Adrenal gland (tissue), 5 donors: ENCODE measurements around the gene HERC6.

ENCODE experiments used
- CTCF ChIP-seq, 6 experiments: fragments of 450-650 bp in 4 of 6; fragments of 200-600 bp in 2 of 6; sonication (generic) in 1 of 6; IDR thresholded peaks; 1 replicate in 5 of 6; 2 replicates in 1 of 6; pipeline versions ENCODE4 v1.5.1 to v1.8.0; 2016 to 2021; ENCODE audit warnings: antibody characterized with exemption in 6 of 6, mild to moderate bottlenecking in 2 of 6, moderate library complexity in 1 of 6
- POLR2A ChIP-seq, 2 donors: fragments of 450-650 bp; IDR thresholded peaks; one replicate each; pipeline ENCODE4 v1.6.1; 2017; ENCODE audit warnings: antibody characterized with exemption in 2 of 2, mild to moderate bottlenecking in 2 of 2, moderate library complexity in 1 of 2
- donor health status: DM: no; HTN: no; CAD: no.

GRCh38 chr4:88467392-88467791, 88.7 kb downstream of the HERC6 start:
- TF ChIP-seq CTCF (IDR thresholded peaks at IDR 0.05) = no peak
- no peak for TF ChIP-seq POLR2A (IDR thresholded peaks at IDR 0.05)
